Medulla oblongata (tissue), 1 donor: ENCODE results near the gene TM9SF4.

Source experiments
- DNase-seq: peaks from one replicate; pipeline ENCODE4 v3.0.0-alpha.2; 2015; ENCODE audit errors: extremely low spot score

Gene TM9SF4

DNA sequence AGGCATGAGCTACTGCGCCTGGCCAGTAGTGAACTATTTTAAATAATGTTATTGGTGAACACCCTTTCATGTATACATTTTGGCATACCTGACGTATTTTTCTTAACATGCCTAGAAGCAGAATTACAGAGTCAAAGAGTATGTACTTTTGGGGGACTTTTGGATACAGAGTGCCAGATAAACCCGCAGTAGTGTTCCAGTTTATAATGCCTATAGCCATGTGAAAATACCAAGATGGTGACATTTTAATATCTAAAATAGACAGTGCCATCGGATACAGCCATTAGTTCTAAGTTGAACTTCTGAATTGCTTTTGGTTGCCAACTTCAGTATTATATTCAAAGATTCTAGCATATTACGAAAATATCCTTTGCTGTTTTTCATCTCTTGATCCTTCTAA lies 20.3 kb downstream of the TM9SF4 start:
- DNase-seq, result no peak

- DNase-seq, result no peak
Measured at GRCh38 chr20:32130352-32130751, 20.8 kb downstream of the TM9SF4 start.

DNA sequence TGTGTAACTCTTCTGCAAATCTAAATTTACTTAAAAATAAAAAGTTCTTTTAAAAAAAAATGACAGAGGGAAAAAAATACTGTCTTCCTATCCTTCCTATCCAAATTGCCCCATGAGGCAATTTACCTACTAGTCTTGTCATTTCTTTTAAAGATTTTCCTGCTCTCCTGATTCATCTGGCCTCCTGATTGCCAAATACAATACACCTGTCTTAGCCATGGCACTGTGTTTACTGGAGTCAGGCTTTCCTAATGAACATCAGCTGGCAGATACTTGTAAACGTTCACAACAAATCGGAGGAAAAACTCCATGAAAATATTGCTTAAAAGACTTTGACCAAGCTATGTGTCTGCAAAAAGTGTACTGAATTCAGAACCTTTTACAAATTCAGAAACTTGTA lies 21.5 kb downstream of the TM9SF4 start:
- DNase-seq, result no peak

DNA sequence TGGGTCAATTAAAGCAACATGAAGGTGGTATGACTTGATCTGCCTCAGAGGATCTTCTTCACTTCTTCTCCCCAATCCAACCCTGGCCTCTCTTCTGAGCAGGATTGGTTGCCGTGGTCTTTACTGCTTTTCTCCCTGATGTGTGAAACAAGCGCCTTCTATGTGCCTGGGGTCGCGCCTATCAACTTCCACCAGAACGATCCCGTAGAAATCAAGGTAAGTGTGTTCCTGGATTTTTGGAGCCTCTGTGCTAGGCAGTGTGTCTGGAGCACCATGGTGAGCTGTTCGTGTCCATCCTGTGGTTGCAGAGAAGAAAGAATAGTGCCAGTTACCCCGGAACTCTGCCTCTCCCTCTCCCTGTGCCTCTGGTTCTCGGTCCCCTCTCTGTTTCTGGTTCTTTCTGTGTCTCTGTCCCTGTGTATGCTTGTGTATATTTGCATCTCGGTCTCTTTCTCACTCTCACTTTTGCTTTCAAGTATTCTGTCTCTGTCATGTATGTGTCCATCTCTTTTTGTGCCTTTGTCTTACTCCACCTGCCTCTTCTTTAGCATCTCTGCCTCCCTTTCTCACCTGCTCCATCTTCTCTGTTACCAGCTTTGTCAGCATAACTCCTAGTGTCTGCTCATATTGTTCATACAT lies 23.5 kb downstream of the TM9SF4 start:
- no peak for DNase-seq

- no peak for DNase-seq
Measured at GRCh38 chr20:32134026-32134425, 24.5 kb downstream of the TM9SF4 start.

DNA sequence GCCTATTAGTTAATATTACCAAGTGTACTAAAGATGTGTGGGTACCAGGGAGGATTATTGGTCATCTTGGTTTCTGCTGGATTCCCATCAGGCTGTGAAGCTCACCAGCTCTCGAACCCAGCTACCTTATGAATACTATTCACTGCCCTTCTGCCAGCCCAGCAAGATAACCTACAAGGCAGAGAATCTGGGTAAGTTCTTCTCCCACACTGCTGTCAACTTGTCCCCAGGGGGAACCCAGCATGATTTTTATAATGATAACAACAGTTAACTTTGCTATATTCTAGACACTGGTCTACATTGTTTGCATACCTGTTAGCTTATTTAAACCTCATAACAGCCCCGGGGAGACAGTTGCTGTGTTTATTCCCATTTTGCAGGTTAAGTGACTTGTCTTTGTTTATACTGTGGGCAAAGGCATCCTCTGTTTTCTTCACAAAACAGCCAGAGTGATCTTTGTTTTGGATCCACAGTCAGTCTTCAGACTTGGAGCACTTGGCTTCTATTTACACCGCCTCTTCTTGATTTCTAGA lies 26.5 kb downstream of the TM9SF4 start:
- no peak for DNase-seq

- DNase-seq, result no peak
Measured at GRCh38 chr20:32138921-32139320, 29.4 kb downstream of the TM9SF4 start.

DNA sequence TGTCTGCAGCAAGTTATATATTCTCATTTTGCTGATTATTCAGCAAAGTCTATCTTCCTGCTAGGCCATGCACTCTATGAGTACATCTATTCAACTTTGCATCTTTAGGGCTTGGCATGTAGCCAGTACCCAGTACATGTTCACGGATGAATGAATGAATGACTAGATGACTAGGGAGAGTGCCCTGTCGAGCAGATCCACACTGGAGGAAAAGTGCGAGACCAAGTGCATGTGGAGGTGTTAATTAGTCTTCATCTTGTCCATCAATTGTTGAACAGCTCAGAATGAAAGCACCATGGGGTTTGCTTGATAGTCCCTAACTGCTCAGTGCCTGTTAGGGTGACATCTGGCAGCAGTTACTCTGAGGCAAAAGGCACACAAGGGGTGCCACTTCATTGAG lies 30.4 kb downstream of the TM9SF4 start:
- no peak for DNase-seq

DNA sequence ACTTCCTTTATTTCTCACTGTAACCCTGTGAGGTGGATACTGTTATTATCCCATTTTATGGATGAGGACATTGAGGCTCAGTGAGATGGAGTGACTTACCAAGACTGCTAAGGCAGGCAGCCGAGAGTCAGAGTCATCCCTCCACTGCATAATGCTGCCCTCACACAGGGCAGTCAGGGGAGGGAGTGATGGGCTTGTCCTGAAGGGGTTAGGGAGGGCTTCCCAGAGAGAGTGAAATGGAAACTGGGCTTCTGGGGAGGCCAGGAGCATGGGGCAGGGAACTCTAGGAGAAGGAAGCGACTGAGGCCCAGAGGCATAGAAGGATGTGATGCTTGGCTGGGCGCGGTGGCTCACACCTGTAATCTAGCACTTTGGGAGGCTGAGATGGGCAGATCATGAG lies 31.1 kb downstream of the TM9SF4 start:
- DNase-seq, result no peak

GRCh38 chr20:32141465-32141980 lies 32.0 kb downstream of the TM9SF4 start:
- DNase-seq, result no peak

- no peak for DNase-seq
Measured at GRCh38 chr20:32142088-32142487, 32.6 kb downstream of the TM9SF4 start.

DNA sequence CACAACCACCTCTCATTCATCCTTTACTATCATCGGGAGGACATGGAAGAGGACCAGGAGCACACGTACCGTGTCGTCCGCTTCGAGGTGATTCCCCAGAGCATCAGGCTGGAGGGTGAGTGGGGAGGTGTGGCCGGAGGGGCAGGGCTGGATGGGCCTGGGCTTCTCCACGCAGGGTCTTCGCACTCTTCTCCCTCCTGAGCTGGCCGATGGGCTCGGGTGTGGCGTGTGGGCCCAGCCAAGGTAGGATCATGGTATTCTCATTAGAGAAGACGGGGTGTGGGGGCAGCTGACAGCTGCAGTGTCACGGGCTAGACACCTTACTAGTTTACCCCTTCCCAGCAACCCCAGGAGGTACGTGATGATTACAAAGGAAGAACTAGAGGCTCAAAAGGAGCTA lies 33.5 kb downstream of the TM9SF4 start:
- no peak for DNase-seq

GRCh38 chr20:32144898-32145662 lies 35.6 kb downstream of the TM9SF4 start:
- DNase-seq, result no peak

DNA sequence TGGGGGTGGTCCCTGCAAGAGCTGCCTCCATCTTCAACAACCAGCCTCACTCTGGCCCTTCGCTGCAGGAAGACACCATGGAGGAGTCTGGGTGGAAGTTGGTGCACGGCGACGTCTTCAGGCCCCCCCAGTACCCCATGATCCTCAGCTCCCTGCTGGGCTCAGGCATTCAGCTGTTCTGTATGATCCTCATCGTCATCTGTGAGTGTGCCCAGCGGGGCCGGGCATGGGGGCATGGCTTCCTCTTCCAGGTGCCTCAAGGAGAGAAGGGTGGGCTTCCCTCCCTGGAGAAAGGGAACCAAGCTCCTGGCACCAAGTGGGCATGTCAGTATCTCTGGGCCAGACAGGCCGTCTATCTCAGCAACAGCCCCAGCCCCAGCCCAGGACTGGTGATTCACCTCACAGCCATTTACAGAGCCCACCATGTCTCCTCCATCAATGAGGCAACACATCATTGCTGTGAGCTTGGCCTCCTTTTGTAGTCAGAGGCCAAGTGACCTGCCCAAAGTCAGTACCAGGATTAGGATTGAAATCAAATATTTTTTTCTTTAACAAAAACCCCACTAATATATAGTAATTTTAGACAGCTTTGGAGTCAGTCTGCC lies 40.2 kb downstream of the TM9SF4 start:
- DNase-seq, result no peak

DNA sequence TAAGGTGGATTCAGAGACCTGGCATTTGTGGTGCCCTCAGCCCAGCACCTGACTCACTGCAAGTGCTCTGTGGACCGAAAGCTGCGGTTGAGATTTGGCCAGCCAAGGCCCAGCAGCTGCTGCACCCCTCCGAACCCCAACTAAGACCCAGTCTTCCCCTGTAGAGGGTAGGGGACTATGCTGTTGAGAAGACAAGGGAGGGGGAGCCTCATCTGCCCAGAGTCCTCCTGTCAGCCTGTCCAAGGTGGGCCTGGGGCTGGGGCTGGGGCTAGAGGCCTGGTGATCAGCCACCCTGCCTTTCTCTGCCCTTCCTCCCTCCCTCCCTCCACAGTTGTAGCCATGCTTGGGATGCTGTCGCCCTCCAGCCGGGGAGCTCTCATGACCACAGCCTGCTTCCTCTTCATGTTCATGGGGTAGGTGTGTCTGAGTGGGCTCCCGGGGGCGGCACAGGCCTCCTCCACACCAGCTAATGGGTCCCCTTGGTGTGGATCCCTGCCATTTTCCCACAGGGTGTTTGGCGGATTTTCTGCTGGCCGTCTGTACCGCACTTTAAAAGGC lies 40.9 kb downstream of the TM9SF4 start:
- DNase-seq, result no peak

- no peak for DNase-seq
Measured at GRCh38 chr20:32152421-32153155, 43.1 kb downstream of the TM9SF4 start.

GRCh38 chr20:32153156-32153665 lies 43.7 kb downstream of the TM9SF4 start:
- DNase-seq, result no peak

DNA sequence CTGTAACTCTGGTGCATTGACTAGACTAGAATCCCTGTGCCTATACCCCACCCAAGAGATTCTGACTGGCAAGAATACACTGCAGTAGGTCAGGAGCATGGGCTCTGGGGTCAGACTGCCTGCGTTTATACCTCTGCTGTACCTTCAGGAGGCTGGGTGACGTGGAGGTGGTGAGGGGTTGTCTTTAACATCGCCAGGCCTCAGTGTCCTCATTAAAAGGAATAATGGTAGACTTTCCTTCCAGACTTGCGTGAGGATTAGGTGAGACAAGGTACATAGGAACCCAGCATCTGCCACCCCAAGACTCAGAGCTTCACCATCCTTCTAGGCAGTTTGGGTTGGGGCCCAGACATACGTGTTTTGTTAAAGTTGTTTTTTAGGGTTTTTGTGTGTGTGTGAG lies 44.3 kb downstream of the TM9SF4 start:
- DNase-seq, result no peak

DNA sequence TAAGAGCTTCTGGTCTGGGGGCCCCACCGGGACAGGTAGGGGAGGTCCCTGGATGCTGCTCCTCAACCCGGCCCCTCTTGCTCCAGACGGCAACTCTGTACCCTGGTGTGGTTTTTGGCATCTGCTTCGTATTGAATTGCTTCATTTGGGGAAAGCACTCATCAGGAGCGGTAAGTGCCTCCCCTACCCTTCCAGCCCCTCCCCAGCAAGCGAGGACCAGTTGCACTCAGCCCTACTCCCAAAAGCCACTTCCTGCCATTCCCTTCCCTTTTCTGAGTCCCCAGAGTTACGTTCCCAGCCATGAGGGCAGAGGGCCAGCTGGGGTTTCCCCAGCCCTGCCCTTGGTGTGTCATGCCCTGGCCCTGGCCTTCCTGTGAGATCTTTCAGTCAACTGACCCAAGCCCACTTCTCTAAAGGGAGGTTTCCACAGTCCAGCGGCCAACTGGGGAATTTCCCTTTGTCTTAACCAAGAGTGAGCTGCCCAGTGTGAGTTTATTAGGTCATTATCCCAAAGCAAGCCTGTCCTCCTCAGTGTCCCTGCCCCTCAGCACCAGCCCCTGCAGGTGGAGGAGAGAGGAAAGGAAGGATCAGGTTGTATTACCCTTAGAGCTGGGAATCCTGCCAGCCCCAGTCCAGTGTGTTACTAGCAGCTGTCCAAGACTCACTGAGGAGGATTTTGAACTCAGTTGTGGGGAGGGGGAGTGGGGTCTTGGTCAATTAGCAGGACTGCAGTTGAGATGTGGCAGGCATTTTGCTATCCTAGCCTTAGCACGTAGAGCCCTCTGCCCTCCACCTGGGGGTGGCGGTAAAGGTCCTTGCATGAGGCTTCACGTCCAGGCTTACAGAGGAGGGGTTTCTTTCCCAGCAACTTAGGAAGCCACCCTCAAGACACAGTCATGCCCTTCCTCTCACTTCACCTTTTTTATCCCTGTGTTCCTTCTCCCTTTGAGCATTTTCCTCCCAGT lies 45.8 kb downstream of the TM9SF4 start:
- peak; percentile 90 for DNase-seq

DNA sequence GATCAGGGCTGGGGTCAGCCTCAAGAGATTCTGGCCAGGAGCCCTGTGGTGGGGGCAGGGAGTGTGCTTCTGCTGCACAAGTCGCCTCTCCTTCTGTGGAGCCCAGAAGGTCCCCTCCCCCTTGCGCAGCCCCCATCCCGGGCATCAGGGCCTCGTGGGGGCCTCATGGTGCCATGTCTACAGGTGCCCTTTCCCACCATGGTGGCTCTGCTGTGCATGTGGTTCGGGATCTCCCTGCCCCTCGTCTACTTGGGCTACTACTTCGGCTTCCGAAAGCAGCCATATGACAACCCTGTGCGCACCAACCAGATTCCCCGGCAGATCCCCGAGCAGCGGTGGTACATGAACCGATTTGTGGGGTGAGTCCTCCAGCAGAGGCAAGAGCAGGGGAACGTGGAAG lies 48.1 kb downstream of the TM9SF4 start:
- DNase-seq, result no peak
